Posterior cingulate gyrus (tissue), 11 donors: ENCODE results near the gene NRP1.
"Not testable (repeated sequence)": the region's sequence is repeated elsewhere in the genome, so short reads cannot be mapped to it uniquely, and the experiment has no call there.

Source experiments
- DNase-seq, 10 donors: peaks; one replicate each; pipeline versions ENCODE4 v3.0.0 to v3.0.0-alpha.2; 2020 to 2021; ENCODE audit warnings: mixed read lengths in 3 of 10
- intact Hi-C: fragments of 100-400 bp; cut with DNase I; formaldehyde crosslinking; loops from one replicate; pipeline ENCODE4 v1.15.1; 2023

The NRP1 gene

GRCh38 chr10:33224251-33224965 is 110.1 kb downstream of the NRP1 start:
- DNase-seq = no peak
- intact Hi-C loops = no loop called here

GRCh38 chr10:33223326-33224000 is 111.0 kb downstream of the NRP1 start:
- intact Hi-C loops = no loop called here

GRCh38 chr10:33222304-33222703 is 112.2 kb downstream of the NRP1 start:
- DNase-seq, intact Hi-C loops: not testable (repeated sequence)

More at GRCh38 chr10:33223326-33224000, 111.0 kb downstream of the NRP1 start:
- no peak for DNase-seq

- intact Hi-C loops = no loop called here
- DNase-seq = no peak
Observed at GRCh38 chr10:33217854-33218253, 116.6 kb downstream of the NRP1 start.

- intact Hi-C loops = no loop called here
- no peak for DNase-seq
Observed at GRCh38 chr10:33216661-33217427, 117.6 kb downstream of the NRP1 start.

- intact Hi-C loops = no loop called here
Observed at GRCh38 chr10:33215635-33216034, 118.8 kb downstream of the NRP1 start.

GRCh38 chr10:33215154-33215553 is 119.3 kb downstream of the NRP1 start:
- DNase-seq = no peak
- intact Hi-C loops = no loop called here

More at GRCh38 chr10:33215635-33216034, 118.8 kb downstream of the NRP1 start:
- DNase-seq = no peak

GRCh38 chr10:33214174-33214573 is 120.3 kb downstream of the NRP1 start:
- intact Hi-C loops = no loop called here
- DNase-seq = no peak

GRCh38 chr10:33212061-33212748 is 122.3 kb downstream of the NRP1 start:
- no peak for DNase-seq
- intact Hi-C loops = no loop called here

- intact Hi-C loops = loop anchor here (2.0 kb wide), 1 partner anchor 20 kb away; no protein-coding TSS in a partner anchor
- DNase-seq = peak in 4 of 10 donors; percentile 15 to 83 (median 36)
Observed at GRCh38 chr10:33211106-33211878, 123.2 kb downstream of the NRP1 start.

GRCh38 chr10:33209802-33210201 is 124.7 kb downstream of the NRP1 start:
- no peak for DNase-seq
- intact Hi-C loops = loop anchor here (2.0 kb wide), 1 partner anchor 21 kb away; no protein-coding TSS in a partner anchor

GRCh38 chr10:33208166-33208565 is 126.3 kb downstream of the NRP1 start:
- DNase-seq = no peak

GRCh38 chr10:33204031-33204430 is 130.4 kb downstream of the NRP1 start:
- intact Hi-C loops = no loop called here
- DNase-seq = no peak

More at GRCh38 chr10:33208166-33208565, 126.3 kb downstream of the NRP1 start:
- intact Hi-C loops = no loop called here

GRCh38 chr10:33201971-33202370 is 132.5 kb downstream of the NRP1 start:
- intact Hi-C loops = no loop called here
- DNase-seq = no peak

GRCh38 chr10:33201056-33201780 is 133.2 kb downstream of the NRP1 start:
- DNase-seq = no peak
- intact Hi-C loops = no loop called here

- intact Hi-C loops = loop anchor here (5.0 to 10.0 kb wide), 2 partner anchors 75 to 133 kb away; partner anchors contain the start of gene NRP1
Observed at GRCh38 chr10:33199731-33200232, 134.7 kb downstream of the NRP1 start.

GRCh38 chr10:33198610-33199009 is 135.9 kb downstream of the NRP1 start:
- no peak for DNase-seq
- intact Hi-C loops = loop anchor here (5.0 to 10.0 kb wide), 2 partner anchors 76 to 134 kb away; partner anchors contain the start of gene NRP1

More at GRCh38 chr10:33199731-33200232, 134.7 kb downstream of the NRP1 start:
- DNase-seq = no peak

- DNase-seq = no peak
- intact Hi-C loops = loop anchor here (5.0 to 10.0 kb wide), 2 partner anchors 78 to 135 kb away; partner anchors contain the start of gene NRP1
Observed at GRCh38 chr10:33196710-33197491, 137.6 kb downstream of the NRP1 start.
